Esophagus muscularis mucosa (tissue), 3 donors: ENCODE data around the gene LXN.

ENCODE experiments used
- CTCF ChIP-seq, 3 experiments: fragments of 200-600 bp in 2 of 3; fragments of 450-650 bp in 1 of 3; sonication (generic) in 2 of 3; IDR thresholded peaks; one replicate each; pipeline ENCODE4 v1.5.1; 2017 to 2019; ENCODE audit warnings: antibody characterized with exemption in 3 of 3, mild to moderate bottlenecking in 2 of 3, moderate library complexity in 1 of 3
- POLR2A ChIP-seq: fragments of 450-650 bp; IDR thresholded peaks from one replicate; pipeline ENCODE4 v1.6.1; 2017; ENCODE audit warnings: antibody characterized with exemption, moderate library complexity, mild to moderate bottlenecking, low read depth

GRCh38 chr3:158642474-158643210, 29.8 kb downstream of the LXN start:
- TF ChIP-seq POLR2A (no peak), CTCF (IDR thresholded peaks at IDR 0.05) (no peak)
